Cardiac fibroblast (primary cell): Measurements from ENCODE around the gene LSP1.

Experiments
- DNase-seq, 2 donors: peaks; one replicate each; pipeline versions ENCODE4 v3.0.0 to v3.0.0-alpha.2; 2010; ENCODE audit warnings: low read depth in 2 of 2
- H3K4me3 ChIP-seq, 2 donors: replicated peaks in 1 of 2; 1 replicate in 1 of 2; 2 replicates in 1 of 2; pipeline ENCODE4 v1.5.1; 2011; ENCODE audit warnings: low read depth in 2 of 2, low read length in 2 of 2, mild to moderate bottlenecking in 2 of 2, moderate library complexity in 1 of 2
- CTCF ChIP-seq: IDR thresholded peaks from one replicate; pipeline ENCODE4 v1.5.1; 2011; ENCODE audit warnings: low read depth, mild to moderate bottlenecking, low read length, inconsistent platforms

Gene LSP1

GRCh38 chr11:1888347-1888753 is 35.5 kb downstream of the LSP1 start:
- no peak overlapping the region for H3K4me3 ChIP-seq
- DNase-seq: no peak
- no peak for TF ChIP-seq CTCF

- no peak for DNase-seq
- no peak overlapping the region for H3K4me3 ChIP-seq
- no peak for TF ChIP-seq CTCF
These were observed 35.9 kb downstream of the LSP1 start for GRCh38 chr11:1888811-1889210.

GRCh38 chr11:1889224-1889930 is 36.5 kb downstream of the LSP1 start:
- TF ChIP-seq CTCF: no peak
- DNase-seq: no peak

GRCh38 chr11:1889941-1890855 is 37.3 kb downstream of the LSP1 start:
- no peak for DNase-seq
- H3K4me3 ChIP-seq: no peak overlapping the region
- no peak for TF ChIP-seq CTCF

More at GRCh38 chr11:1889224-1889930, 36.5 kb downstream of the LSP1 start:
- H3K4me3 ChIP-seq: no peak overlapping the region

- no peak for TF ChIP-seq CTCF
- no peak for DNase-seq
- no peak overlapping the region for H3K4me3 ChIP-seq
These were observed 38.3 kb downstream of the LSP1 start for GRCh38 chr11:1890856-1891830.

- no peak within 1 kb of the TSS for H3K4me3 ChIP-seq
- TF ChIP-seq CTCF: no peak
- DNase-seq: no peak
These were observed 38.9 kb downstream of the LSP1 start, which contains the start of gene PRR33 for GRCh38 chr11:1891831-1892115. Gene PRR33 (minus strand): TSS chr11:1891895. CDS start chr11:1890584, 1,311 bp downstream.
